Testis (tissue), 3 donors: Measurements from ENCODE around the gene CHMP6. TPM values are rescaled to one million over a fixed set of nuclear protein-coding genes. Genes with fewer than 3 reads are reported as not detected.

ENCODE experiments used
- DNase-seq: peaks from one replicate; pipeline ENCODE4 v3.0.0-alpha.2; 2019
- H3K27ac ChIP-seq, 2 donors: fragments of 200-600 bp; sonication (generic); one replicate each; pipeline ENCODE4 v1.5.1; 2019
- H3K27me3 ChIP-seq: fragments of 200-600 bp; sonication (generic); one replicate; pipeline ENCODE4 v1.5.1; 2019
- H3K36me3 ChIP-seq: fragments of 200-600 bp; sonication (generic); one replicate; pipeline ENCODE4 v1.5.1; 2017; ENCODE audit warnings: low read depth; ENCODE audit errors: missing control alignments
- H3K4me1 ChIP-seq: fragments of 200-600 bp; sonication (generic); one replicate; pipeline ENCODE4 v1.5.1; 2019
- H3K4me3 ChIP-seq, 2 donors: fragments of 200-600 bp; sonication (generic); one replicate each; pipeline ENCODE4 v1.5.1; 2017 to 2019
- H3K9me3 ChIP-seq: fragments of 200-600 bp; sonication (generic); one replicate; pipeline ENCODE4 v1.5.1; 2017
- POLR2A ChIP-seq: fragments of 450-650 bp; IDR thresholded peaks from one replicate; pipeline ENCODE4 v1.6.1; 2017; ENCODE audit warnings: antibody characterized with exemption, mild to moderate bottlenecking, moderate library complexity
- WGBS, 2 donors: methylation state at CpG; one replicate each; pipeline ENCODE4 v1.1.5; 2018; 5-methylcytosine and 5-hydroxymethylcytosine counted together
- intact Hi-C: fragments of 100-400 bp; cut with DNase I; formaldehyde crosslinking; loops from one replicate; pipeline ENCODE4 v1.15.1; 2023; ENCODE audit warnings: low total_unique reads
- polyA plus RNA-seq: library from polyadenylated mRNA; stranded (reverse); fragments of 350-450 nt; fragmentation: Illumina TruSeq; extraction: RNeasy Lipid Tissue Mini Kit (QIAGEN cat#74804); gene quantifications from one replicate; pipeline ENCODE4 v1.2.3, GENCODE V29; 2014; ENCODE audit warnings: low read depth, low replicate concordance; ENCODE audit not compliant: insufficient read depth
- total RNA-seq, 2 donors: library from RNA; depleted of rRNA; stranded (reverse); fragments of >200 nt; gene quantifications; one replicate each; pipeline ENCODE4 v1.2.3, GENCODE V29; 2016
- TF ChIP-seq, protein P1 (sequence below), 3 experiments: fragments of 450-650 bp in 2 of 3; fragments of 200-600 bp in 1 of 3; sonication (generic) in 1 of 3; IDR thresholded peaks; one replicate each; pipeline ENCODE4 v1.5.1; 2016 to 2019; ENCODE audit warnings: antibody characterized with exemption in 3 of 3, mild to moderate bottlenecking in 2 of 3, moderate library complexity in 1 of 3

The CHMP6 gene
- total and polyA plus RNA-seq, 3 donors from 2014 or later: 18.5 to 29.8 (median 28.2) TPM

DNA sequence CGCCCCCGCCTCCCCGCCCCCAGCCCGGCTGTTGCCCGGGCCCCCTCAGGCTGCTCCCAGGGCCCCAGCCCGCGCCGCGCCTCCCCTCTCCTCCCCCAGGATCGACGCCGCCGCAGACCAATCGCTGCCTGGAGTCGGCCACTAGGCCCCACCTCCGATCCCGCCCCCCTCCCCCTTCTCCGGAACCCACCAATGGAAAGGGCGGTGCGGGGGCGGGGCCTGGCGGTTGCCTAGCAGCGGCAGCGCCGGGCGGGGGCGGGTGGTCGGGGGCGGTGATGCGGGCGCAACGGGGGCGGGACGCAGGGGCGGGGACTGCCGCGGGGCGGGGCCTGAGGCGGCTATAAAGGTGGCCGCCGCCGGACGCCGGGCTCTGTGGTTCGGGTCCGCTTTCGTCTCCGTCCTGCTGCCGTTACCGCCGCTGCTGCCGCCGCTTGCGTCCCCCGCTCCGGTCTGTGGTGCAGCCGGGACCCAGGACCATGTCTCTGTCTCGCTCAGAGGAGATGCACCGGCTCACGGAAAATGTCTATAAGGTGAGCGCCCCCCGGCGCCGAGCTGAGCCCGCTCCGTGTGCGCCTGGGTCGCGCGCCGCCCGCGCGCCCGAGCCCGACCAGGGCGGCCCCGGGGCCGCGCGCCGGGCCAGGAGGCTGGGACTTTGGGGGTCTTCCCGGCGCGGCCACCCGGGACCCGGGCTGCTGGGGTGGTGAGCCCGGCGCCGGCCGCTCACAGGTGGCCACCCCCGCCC is 43.3 kb downstream of the CHMP6 start, which contains the start of gene BAIAP2:
TSS of gene BAIAP2 (plus strand) at position 373 of the 742 bp plus-strand sequence. CDS start at position 477, 104 bp downstream.
- Histone ChIP-seq H3K9me3 (no peaks in the 10 kb centered on the region), H3K4me3 (peak within 1 kb of the TSS; percentile 30 to 71), H3K27ac (no peak within 1 kb of the TSS), H3K36me3 (no peaks in the 10 kb centered on the region), H3K4me1 (peaks cover 27% of the 10 kb centered on the region), H3K27me3 (no peaks in the 10 kb centered on the region)
- 0% methylated on average over 62 of the region's 92 CpGs; no CpG with 5 or more reads in 1 of the 2 donors for WGBS, 2 donors
- TF ChIP-seq POLR2A: peak; percentile 84
- TF ChIP-seq, protein P1, sequence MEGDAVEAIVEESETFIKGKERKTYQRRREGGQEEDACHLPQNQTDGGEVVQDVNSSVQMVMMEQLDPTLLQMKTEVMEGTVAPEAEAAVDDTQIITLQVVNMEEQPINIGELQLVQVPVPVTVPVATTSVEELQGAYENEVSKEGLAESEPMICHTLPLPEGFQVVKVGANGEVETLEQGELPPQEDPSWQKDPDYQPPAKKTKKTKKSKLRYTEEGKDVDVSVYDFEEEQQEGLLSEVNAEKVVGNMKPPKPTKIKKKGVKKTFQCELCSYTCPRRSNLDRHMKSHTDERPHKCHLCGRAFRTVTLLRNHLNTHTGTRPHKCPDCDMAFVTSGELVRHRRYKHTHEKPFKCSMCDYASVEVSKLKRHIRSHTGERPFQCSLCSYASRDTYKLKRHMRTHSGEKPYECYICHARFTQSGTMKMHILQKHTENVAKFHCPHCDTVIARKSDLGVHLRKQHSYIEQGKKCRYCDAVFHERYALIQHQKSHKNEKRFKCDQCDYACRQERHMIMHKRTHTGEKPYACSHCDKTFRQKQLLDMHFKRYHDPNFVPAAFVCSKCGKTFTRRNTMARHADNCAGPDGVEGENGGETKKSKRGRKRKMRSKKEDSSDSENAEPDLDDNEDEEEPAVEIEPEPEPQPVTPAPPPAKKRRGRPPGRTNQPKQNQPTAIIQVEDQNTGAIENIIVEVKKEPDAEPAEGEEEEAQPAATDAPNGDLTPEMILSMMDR (IDR thresholded peaks at IDR 0.05): no peak
- DNase-seq: peak; percentile 96
- intact Hi-C loops: no loop called here

DNA sequence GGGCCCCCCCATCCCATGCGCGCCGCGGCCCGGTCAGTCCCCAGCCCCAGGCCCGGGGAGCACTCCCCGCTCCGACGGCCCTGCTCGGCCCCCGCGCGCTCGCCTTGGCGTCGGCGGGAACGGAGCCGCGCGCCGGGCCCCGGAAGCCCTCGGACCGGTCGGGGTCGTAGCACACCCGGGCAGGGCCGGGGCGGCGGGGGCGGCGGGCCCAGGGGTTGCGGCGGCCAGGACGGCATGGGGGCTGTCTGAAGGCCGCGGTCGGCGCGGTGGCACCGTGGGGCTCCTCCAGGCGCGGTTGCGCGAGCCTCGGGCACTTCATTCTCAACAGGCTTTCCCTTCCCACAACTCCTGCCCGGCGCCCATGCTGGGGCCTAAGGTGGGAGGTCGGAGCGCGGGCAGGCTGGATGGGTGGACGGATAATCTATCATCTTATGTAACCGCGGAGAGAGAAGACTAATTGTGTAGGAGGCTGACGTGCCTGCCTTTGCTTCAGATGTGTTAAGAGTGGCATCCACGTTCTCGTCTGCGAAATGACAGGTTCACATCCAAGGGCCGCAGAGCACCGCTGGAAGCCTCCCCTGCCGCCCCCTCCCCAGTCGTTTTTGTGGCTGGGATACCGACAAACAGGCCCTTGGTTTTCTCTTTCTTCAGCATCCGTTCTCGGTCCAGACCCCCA is 44.0 kb downstream of the CHMP6 start:
- 28 to 29% methylated on average over 16 to 51 of the region's 66 CpGs for WGBS, 2 donors
- Histone ChIP-seq H3K36me3 (no peaks in the 10 kb centered on the region), H3K4me3 (peak overlapping the region in 1 of 2 donors; percentile 65), H3K27me3 (no peaks in the 10 kb centered on the region), H3K4me1 (peaks cover 34% of the 10 kb centered on the region), H3K27ac (no peak overlapping the region), H3K9me3 (no peaks in the 10 kb centered on the region)
- TF ChIP-seq, protein P1 (IDR thresholded peaks at IDR 0.05): no peak
- no peak for TF ChIP-seq POLR2A
- intact Hi-C loops: no loop called here
- no peak for DNase-seq

DNA sequence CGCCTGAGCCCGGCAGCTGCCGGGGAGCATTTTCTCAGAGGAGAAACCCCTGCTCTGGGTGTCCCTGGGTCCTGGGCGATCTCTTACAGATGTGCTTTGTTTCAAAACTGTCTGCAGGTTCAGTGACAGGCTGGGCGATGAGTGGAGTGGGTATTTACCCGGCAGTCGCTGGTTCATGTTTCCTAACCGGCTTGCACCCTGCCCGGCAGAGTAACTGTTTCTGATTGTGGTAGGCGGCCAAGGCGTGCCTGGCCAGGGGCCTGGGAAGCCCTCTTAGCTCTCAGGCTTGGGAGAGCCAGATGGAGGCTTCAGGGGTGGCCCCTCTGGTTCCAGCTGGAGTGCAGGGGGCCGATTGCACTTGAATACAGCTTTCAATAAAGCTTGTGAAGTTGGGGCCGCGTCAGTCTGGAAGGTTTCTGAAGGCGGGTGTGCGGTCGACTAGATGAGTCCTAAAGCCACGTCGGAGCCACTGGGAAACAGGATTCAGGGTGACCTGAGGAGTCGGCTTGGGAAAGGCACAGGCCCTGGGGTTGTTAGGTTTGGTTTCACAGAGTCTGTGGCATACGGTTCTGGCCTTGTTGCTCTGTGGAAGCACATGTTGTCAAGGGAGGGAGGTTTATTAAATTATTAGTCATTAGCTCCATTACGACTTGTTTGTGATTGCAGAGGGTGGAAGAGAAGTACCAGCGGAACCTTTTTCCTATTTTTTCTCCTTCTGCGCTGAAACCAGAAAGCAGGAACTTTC is 44.7 kb downstream of the CHMP6 start:
- DNase-seq: no peak
- intact Hi-C loops: no loop called here

DNA sequence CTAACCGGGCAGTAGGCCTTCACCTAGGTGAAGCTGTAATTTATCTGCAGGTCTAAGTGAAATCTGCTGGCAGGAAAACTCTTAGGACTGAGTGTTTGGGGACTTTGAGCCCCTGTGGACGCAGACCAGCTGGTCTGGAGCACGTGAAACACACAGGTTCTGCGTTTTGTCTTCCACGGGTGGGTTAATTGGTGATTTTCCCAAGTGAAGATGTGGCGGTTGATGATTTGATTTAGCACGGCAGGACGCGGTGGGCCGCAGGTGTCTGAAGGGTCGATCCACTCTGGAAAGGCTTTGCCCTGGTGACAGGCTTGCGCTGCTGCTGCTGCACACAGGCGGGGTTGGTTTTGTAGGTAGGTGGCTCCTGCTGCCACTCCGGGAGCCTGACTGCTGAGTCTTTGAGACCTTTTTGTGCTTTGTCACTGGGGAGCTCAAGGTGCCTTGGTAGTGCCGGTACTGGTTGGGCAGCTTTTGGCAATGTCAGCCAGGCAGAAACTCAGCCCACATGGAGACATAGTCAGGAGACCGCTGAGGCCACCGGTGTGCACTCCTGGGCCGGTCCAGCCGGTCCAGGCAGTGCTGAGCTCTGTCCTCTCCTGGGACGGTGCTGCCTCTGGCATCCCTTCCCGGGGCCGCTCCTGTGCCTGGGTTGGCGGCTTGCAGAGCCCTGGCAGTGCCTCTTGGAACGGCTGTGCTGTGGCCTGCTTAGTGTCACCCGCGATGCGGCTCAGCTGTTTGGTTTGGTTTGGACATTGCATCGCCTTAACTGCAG is 45.6 kb downstream of the CHMP6 start:
- 59 to 69% methylated on average over 17 to 24 of the region's 28 CpGs for WGBS, 2 donors
- Histone ChIP-seq H3K27ac (no peak overlapping the region), H3K4me1 (peaks cover 40% of the 10 kb centered on the region), H3K36me3 (no peaks in the 10 kb centered on the region), H3K4me3 (no peak overlapping the region), H3K27me3 (no peaks in the 10 kb centered on the region), H3K9me3 (no peaks in the 10 kb centered on the region)
- TF ChIP-seq, protein P1 (IDR thresholded peaks at IDR 0.05): no peak
- no peak for TF ChIP-seq POLR2A
- peak; percentile 59 for DNase-seq
- intact Hi-C loops: no loop called here

More for the DNA sequence above, 44.7 kb downstream of the CHMP6 start:
- Histone ChIP-seq H3K36me3 (no peaks in the 10 kb centered on the region), H3K27ac (no peak overlapping the region), H3K27me3 (no peaks in the 10 kb centered on the region), H3K4me3 (no peak overlapping the region), H3K9me3 (no peaks in the 10 kb centered on the region), H3K4me1 (peaks cover 40% of the 10 kb centered on the region)
- 63 to 70% methylated on average over 14 to 24 of the region's 24 CpGs for WGBS, 2 donors
- TF ChIP-seq, protein P1 (IDR thresholded peaks at IDR 0.05): no peak
- TF ChIP-seq POLR2A: no peak
